Smooth muscle cell of the brain vasculature (primary cell): ENCODE results near the gene RAB7B.
A peak's percentile ranks its signal among the peaks of the same experiment; 100 is the strongest.

Experiments
- DNase-seq: peaks from one replicate; pipeline ENCODE4 v3.0.0-alpha.2; 2012; ENCODE audit warnings: low read depth, low spot score

The RAB7B gene

GRCh38 chr1:206022766-206023165, 19.6 kb upstream of the RAB7B start:
- no peak for DNase-seq

- no peak for DNase-seq
These were observed 18.6 kb upstream of the RAB7B start for GRCh38 chr1:206021626-206022365.

GRCh38 chr1:206021008-206021625, 17.9 kb upstream of the RAB7B start:
- DNase-seq, result no peak

- DNase-seq, result no peak
These were observed 17.3 kb upstream of the RAB7B start for GRCh38 chr1:206020393-206021007.

GRCh38 chr1:206015071-206015470, 11.9 kb upstream of the RAB7B start:
- no peak for DNase-seq

GRCh38 chr1:206014601-206015000, 11.4 kb upstream of the RAB7B start:
- no peak for DNase-seq

GRCh38 chr1:206013026-206013795, 10.0 kb upstream of the RAB7B start:
- no peak for DNase-seq

GRCh38 chr1:206012086-206012859, 9.1 kb upstream of the RAB7B start:
- DNase-seq, result no peak

GRCh38 chr1:206011057-206011456, 7.9 kb upstream of the RAB7B start:
- no peak for DNase-seq

- DNase-seq, result no peak
These were observed 6.9 kb upstream of the RAB7B start for GRCh38 chr1:206010060-206010459.

- DNase-seq, result no peak
These were observed 3.8 kb upstream of the RAB7B start for GRCh38 chr1:206006946-206007345.

- DNase-seq, result no peak
These were observed 2.6 kb upstream of the RAB7B start for GRCh38 chr1:206005778-206006180.

- no peak for DNase-seq
These were observed 2.0 kb upstream of the RAB7B start for GRCh38 chr1:206005234-206005633.

- DNase-seq, result no peak
These were observed 1.6 kb upstream of the RAB7B start for GRCh38 chr1:206004826-206005225.

GRCh38 chr1:206003854-206004800, 932 bp upstream of the RAB7B start:
- DNase-seq, result no peak

- DNase-seq, result no peak
These were observed 1.0 kb downstream of the RAB7B start for GRCh38 chr1:206002160-206002559.

- peak; percentile 32 for DNase-seq
These were observed 1.7 kb downstream of the RAB7B start for GRCh38 chr1:206001476-206001888.

GRCh38 chr1:206000641-206001339, 2.4 kb downstream of the RAB7B start:
- DNase-seq, result no peak

GRCh38 chr1:205998457-205999241, 4.5 kb downstream of the RAB7B start:
- no peak for DNase-seq
